ENCODE measurements around the gene CUL2. TPM values are rescaled to one million over a fixed set of nuclear protein-coding genes. Genes with fewer than 3 reads are reported as not detected.

The CUL2 gene
- total RNA-seq (10 to 100 TPM; 37.6 to 43.8 TPM), polyA plus RNA-seq (ENCODE audit: insufficient read depth, low read depth, low replicate concordance) (47.0 TPM)
- long read RNA-seq, donor 1, full-length matches to known transcripts, result 5 of 5 reads
- long read RNA-seq, donor 1, partial matches to known transcripts, result 0 of 5 reads
- long read RNA-seq, donor 1, other reads (novel, unspliced or antisense), result 0 of 5 reads
- long read RNA-seq, donor 2, full-length matches to known transcripts, result 5 of 5 reads
- long read RNA-seq, donor 2, partial matches to known transcripts, result 0 of 5 reads
- long read RNA-seq, donor 2, other reads (novel, unspliced or antisense), result 0 of 5 reads

GRCh38 chr10:35090162-35090954 lies at the start of gene CUL2:
CUL2 (minus strand) TSS chr10:35090341; CDS start chr10:35071317, 19,024 bp downstream.
- TF ChIP-seq CTCF (IDR thresholded peaks at IDR 0.05) (peak in 1 of 3 experiments; percentile 13), POLR2A (IDR thresholded peaks at IDR 0.05) (peak; percentile 8)
- WGBS, 2 donors, result 0% methylated on average over 7 to 59 of the region's 59 CpGs
- Histone ChIP-seq H3K4me3 (peak within 1 kb of the TSS; percentile 86 to 99), H3K27me3 (no peaks in the 10 kb centered on the region), H3K9me3 (no peaks in the 10 kb centered on the region), H3K36me3 (ENCODE audit: low read depth, missing control alignments) (no peaks in the 10 kb centered on the region), H3K4me1 (peaks cover 18% of the 10 kb centered on the region), H3K27ac (peak within 1 kb of the TSS; percentile 92 to 93)
- DNase-seq, result peak; percentile 91
- intact Hi-C loops (cut with DNase I; ENCODE audit: low total_unique reads), result no loop called here

GRCh38 chr10:35136263-35136815 lies 46.2 kb upstream of the CUL2 start:
- Histone ChIP-seq H3K4me3 (no peak overlapping the region), H3K36me3 (ENCODE audit: low read depth, missing control alignments) (no peaks in the 10 kb centered on the region), H3K27me3 (no peaks in the 10 kb centered on the region), H3K4me1 (no peaks in the 10 kb centered on the region), H3K27ac (no peak overlapping the region), H3K9me3 (no peaks in the 10 kb centered on the region)
- TF ChIP-seq POLR2A (IDR thresholded peaks at IDR 0.05) (no peak), CTCF (IDR thresholded peaks at IDR 0.05) (no peak)
- no peak for DNase-seq
- intact Hi-C loops (cut with DNase I; ENCODE audit: low total_unique reads), result no loop called here
- WGBS, 2 donors, result 66 to 86% methylated on average over 4 of the region's 4 CpGs

GRCh38 chr10:35135861-35136260 lies 45.7 kb upstream of the CUL2 start:
- DNase-seq, result no peak
- Histone ChIP-seq H3K4me3 (no peak overlapping the region), H3K4me1 (no peaks in the 10 kb centered on the region), H3K27ac (no peak overlapping the region), H3K27me3 (no peaks in the 10 kb centered on the region), H3K9me3 (no peaks in the 10 kb centered on the region), H3K36me3 (ENCODE audit: low read depth, missing control alignments) (no peaks in the 10 kb centered on the region)
- 63 to 64% methylated on average over 5 of the region's 5 CpGs for WGBS, 2 donors
- intact Hi-C loops (cut with DNase I; ENCODE audit: low total_unique reads), result no loop called here
- TF ChIP-seq POLR2A (IDR thresholded peaks at IDR 0.05) (no peak), CTCF (IDR thresholded peaks at IDR 0.05) (no peak)

- TF ChIP-seq CTCF (IDR thresholded peaks at IDR 0.05), result no peak
- TF ChIP-seq POLR2A (IDR thresholded peaks at IDR 0.05), result no peak
- Histone ChIP-seq H3K27ac (no peak overlapping the region), H3K4me3 (no peak overlapping the region), H3K4me1 (no peaks in the 10 kb centered on the region), H3K36me3 (ENCODE audit: low read depth, missing control alignments) (no peaks in the 10 kb centered on the region), H3K27me3 (no peaks in the 10 kb centered on the region), H3K9me3 (no peaks in the 10 kb centered on the region)
- 56 to 93% methylated on average over 1 of the region's 1 CpG for WGBS, 2 donors
- intact Hi-C loops (cut with DNase I; ENCODE audit: low total_unique reads), result no loop called here
- no peak for DNase-seq
Observed at GRCh38 chr10:35133586-35133985, 43.4 kb upstream of the CUL2 start.
